Natural killer cell treated with Interleukin-12 subunit alpha and Interleukin-12 subunit beta and Interleukin-15 and Interleukin-18, amount 100 ng/mL, for 72 hours (primary cell): ENCODE results near the gene SPPL2A. TPM values are rescaled to one million over a fixed set of nuclear protein-coding genes. Genes with fewer than 3 reads are reported as not detected.

Source experiments
- ATAC-seq, 2 donors: fragments of 150-1000 bp; cut with Tn5 transposase in 1 of 2; sonication (Bioruptor Pico), chemical (Tn5 transposase) in 1 of 2; 2 replicates each; pipeline ENCODE4 v1.10.0; 2021
- DNase-seq: peaks from one replicate; pipeline ENCODE4 v3.0.0; 2022; ENCODE audit warnings: low spot score
- H3K27ac Mint-ChIP-seq, 2 donors: 1 replicate in 1 of 2; 2 replicates in 1 of 2; pipeline ENCODE4 v1.8.0; 2022; ENCODE audit warnings: mixed read lengths in 2 of 2, mild to moderate bottlenecking in 1 of 2, moderate library complexity in 1 of 2
- H3K27me3 Mint-ChIP-seq, 2 donors: 1 replicate in 1 of 2; 2 replicates in 1 of 2; pipeline ENCODE4 v1.8.0; 2022; ENCODE audit warnings: mixed read lengths in 2 of 2
- H3K36me3 Mint-ChIP-seq: one replicate; pipeline ENCODE4 v1.8.0; 2022; ENCODE audit warnings: mixed read lengths
- H3K4me1 Mint-ChIP-seq, 2 donors: 1 replicate in 1 of 2; 2 replicates in 1 of 2; pipeline ENCODE4 v1.8.0; 2022; ENCODE audit warnings: low read depth in 2 of 2, mixed read lengths in 2 of 2, mild to moderate bottlenecking in 1 of 2
- H3K4me3 Mint-ChIP-seq: one replicate; pipeline ENCODE4 v1.8.0; 2022; ENCODE audit warnings: mixed read lengths
- H3K9me3 Mint-ChIP-seq: 2 replicates; pipeline ENCODE4 v1.8.0; 2022; ENCODE audit warnings: mixed read lengths
- total RNA-seq, 2 donors: library from RNA; stranded (reverse); gene quantifications; one replicate each; pipeline ENCODE4 v1.2.3, GENCODE V29; 2022

The SPPL2A gene
- total RNA-seq, 2 donors from 2014 or later: 121 to 201 TPM

GRCh38 chr15:50653156-50653743 lies 112.3 kb downstream of the SPPL2A start:
- H3K4me1 Mint-ChIP-seq: peaks cover 9 to 11% of the 10 kb centered on the region in 2 donors
- H3K4me3 Mint-ChIP-seq: no peak overlapping the region
- no peaks in the 10 kb centered on the region for H3K27me3 Mint-ChIP-seq
- DNase-seq (no peak), ATAC-seq (no peak)
- no peaks in the 10 kb centered on the region for H3K9me3 Mint-ChIP-seq
- peak overlapping the region; percentile 11 to 49 for H3K27ac Mint-ChIP-seq
- peaks cover 13% of the 10 kb centered on the region for H3K36me3 Mint-ChIP-seq

DNA sequence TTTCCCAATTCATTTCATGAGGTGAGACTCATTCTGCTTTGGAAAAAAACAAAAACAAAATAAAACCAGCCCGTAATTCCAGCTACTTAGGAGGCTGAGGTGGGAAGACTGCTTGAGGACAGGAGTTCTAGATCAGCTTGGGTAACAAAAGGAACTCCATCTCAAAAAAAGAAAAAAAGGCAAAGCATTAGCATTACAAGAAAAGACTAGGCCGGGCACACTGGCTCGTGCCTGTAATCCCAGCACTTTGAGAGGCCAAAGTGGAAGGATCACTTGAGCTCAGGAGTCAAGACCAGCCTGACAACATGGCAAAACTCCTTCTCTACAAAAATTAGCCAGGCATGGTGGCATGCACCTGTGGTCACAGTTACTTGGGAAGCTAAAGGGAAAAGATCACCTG lies 112.8 kb downstream of the SPPL2A start:
- no peaks in the 10 kb centered on the region for H3K27me3 Mint-ChIP-seq
- H3K27ac Mint-ChIP-seq: peak overlapping the region in 1 of 2 donors; percentile 49
- no peaks in the 10 kb centered on the region for H3K9me3 Mint-ChIP-seq
- ATAC-seq: no peak
- no peak for DNase-seq
- peaks cover 13% of the 10 kb centered on the region for H3K36me3 Mint-ChIP-seq
- H3K4me3 Mint-ChIP-seq: no peak overlapping the region
- peaks cover 9 to 11% of the 10 kb centered on the region in 2 donors for H3K4me1 Mint-ChIP-seq

Other genes starting within 250 kb of the SPPL2A start
- gene USP50, start 219.0 kb downstream of the SPPL2A start, total RNA-seq: not detected
- gene TRPM7, start 78.9 kb downstream of the SPPL2A start, total RNA-seq: 10 to 100 TPM; 31.7 to 64.0 TPM
- 10 to 100 TPM; 13.7 to 16.1 TPM for gene AP4E1, start 143.0 kb upstream of the SPPL2A start, total RNA-seq